Natural killer cell (primary cell): ENCODE results near the gene SNN. TPM values are rescaled to one million over a fixed set of nuclear protein-coding genes. Genes with fewer than 3 reads are reported as not detected.

Source experiments
- ATAC-seq, 3 donors: fragments of 150-1000 bp in 2 of 3; fragments of 200-7000 bp in 1 of 3; cut with Tn5 transposase; 1 replicate in 1 of 3; 2 replicates in 2 of 3; pipeline ENCODE4 v1.10.0; 2021; ENCODE audit warnings: mild to moderate bottlenecking in 2 of 3, moderate library complexity in 2 of 3
- DNase-seq, 2 donors: peaks; one replicate each; pipeline versions ENCODE4 v3.0.0 to v3.0.0-alpha.2; 2013 to 2021; ENCODE audit warnings: mixed read lengths in 1 of 2
- H3K27ac ChIP-seq: one replicate; pipeline ENCODE4 v1.5.1; 2013; ENCODE audit warnings: mild to moderate bottlenecking, low read length
- H3K27me3 ChIP-seq: one replicate; pipeline ENCODE4 v1.6.1; 2013; ENCODE audit warnings: low read length; ENCODE audit not compliant: control insufficient read depth, insufficient read depth
- H3K36me3 ChIP-seq: one replicate; pipeline ENCODE4 v1.6.1; 2013; ENCODE audit warnings: low read length; ENCODE audit not compliant: control insufficient read depth, insufficient read depth
- H3K4me1 ChIP-seq: one replicate; pipeline ENCODE4 v1.6.1; 2013; ENCODE audit warnings: low read length; ENCODE audit not compliant: control insufficient read depth, insufficient read depth
- H3K4me3 ChIP-seq: one replicate; pipeline ENCODE4 v1.5.1; 2013; ENCODE audit warnings: low read length
- H3K9me3 ChIP-seq: one replicate; pipeline ENCODE4 v1.6.1; 2013; ENCODE audit warnings: low read length; ENCODE audit not compliant: control insufficient read depth, insufficient read depth
- H3K27ac Mint-ChIP-seq, 2 donors: one replicate each; pipeline ENCODE4 v1.8.0; 2022; ENCODE audit warnings: mild to moderate bottlenecking in 2 of 2, mixed read lengths in 2 of 2, moderate library complexity in 1 of 2
- H3K27me3 Mint-ChIP-seq, 2 donors: one replicate each; pipeline ENCODE4 v1.8.0; 2022; ENCODE audit warnings: low read depth in 2 of 2, mixed read lengths in 2 of 2
- H3K36me3 Mint-ChIP-seq: one replicate; pipeline ENCODE4 v1.8.0; 2022; ENCODE audit warnings: mixed read lengths
- H3K4me1 Mint-ChIP-seq, 2 donors: one replicate each; pipeline ENCODE4 v1.8.0; 2022; ENCODE audit warnings: mixed read lengths in 2 of 2
- H3K4me3 Mint-ChIP-seq: one replicate; pipeline ENCODE4 v1.8.0; 2022; ENCODE audit warnings: mild to moderate bottlenecking, moderate library complexity, mixed read lengths
- H3K9me3 Mint-ChIP-seq, 2 donors: one replicate each; pipeline ENCODE4 v1.8.0; 2022; ENCODE audit warnings: mixed read lengths in 2 of 2
- CTCF ChIP-seq: fragments of 200-600 bp; IDR thresholded peaks from one replicate; pipeline ENCODE4 v1.8.0; 2022; ENCODE audit warnings: antibody characterized with exemption
- WGBS: methylation state at CpG from one replicate; pipeline ENCODE4 v1.1.7; 2013; ENCODE audit warnings: missing lambda C conversion rate; ENCODE audit not compliant: insufficient coverage; 5-methylcytosine and 5-hydroxymethylcytosine counted together
- intact Hi-C: fragments of 100-400 bp; cut with micrococcal nuclease; formaldehyde crosslinking; loops from one replicate; pipeline ENCODE4 v1.14.2; 2022
- total RNA-seq, 4 donors: library from RNA; stranded (reverse); fragments of 120-200 nt in 1 of 4; gene quantifications; one replicate each; pipeline versions ENCODE4 v1.2.3 to v1.2.4, GENCODE V29; 2013 to 2022

SNN gene
- total RNA-seq, 3 donors from 2014 or later (not counting 1 experiment from before 2014, with no cell fraction given), result 5.3 to 20.0 (median 12.5) TPM

GRCh38 chr16:11642765-11643116, 25.5 kb upstream of the SNN start:
- Mint-ChIP-seq H3K36me3 (no peaks in the 10 kb centered on the region), H3K9me3 (no peaks in the 10 kb centered on the region), H3K4me1 (peaks cover 18 to 23% of the 10 kb centered on the region in 2 donors), H3K27ac (no peak overlapping the region), H3K4me3 (no peak overlapping the region), H3K27me3 (peaks cover 0 to 6% of the 10 kb centered on the region in 2 donors)
- Histone ChIP-seq H3K27ac (no peak overlapping the region), H3K4me3 (no peak overlapping the region), H3K9me3 (no peaks in the 10 kb centered on the region), H3K4me1 (peaks cover 24% of the 10 kb centered on the region), H3K27me3 (no peaks in the 10 kb centered on the region), H3K36me3 (no peaks in the 10 kb centered on the region)
- DNase-seq (no peak), ATAC-seq (no peak)
- 50% methylated on average over 1 of the region's 4 CpGs for WGBS
- no peak for TF ChIP-seq CTCF
- intact Hi-C loops, result loop anchor here (5.0 kb wide), 1 partner anchor 235 kb away; no protein-coding TSS in a partner anchor

- H3K4me1 ChIP-seq, result peaks cover 8% of the 10 kb centered on the region
- Mint-ChIP-seq H3K27me3 (peaks cover 19 to 26% of the 10 kb centered on the region in 2 donors), H3K9me3 (no peaks in the 10 kb centered on the region), H3K4me1 (peaks cover 4 to 9% of the 10 kb centered on the region in 2 donors), H3K27ac (no peak overlapping the region), H3K4me3 (no peak overlapping the region), H3K36me3 (no peaks in the 10 kb centered on the region)
- no peak for DNase-seq
- H3K27ac ChIP-seq, result no peak overlapping the region
- no peaks in the 10 kb centered on the region for H3K36me3 ChIP-seq
- 89% methylated on average over 6 of the region's 7 CpGs for WGBS
- no peak for ATAC-seq
- intact Hi-C loops, result no loop called here
- H3K9me3 ChIP-seq, result no peaks in the 10 kb centered on the region
- no peak for TF ChIP-seq CTCF
- H3K4me3 ChIP-seq, result no peak overlapping the region
- no peaks in the 10 kb centered on the region for H3K27me3 ChIP-seq
Observed at GRCh38 chr16:11649276-11649675, 19.0 kb upstream of the SNN start.

GRCh38 chr16:11650641-11651591, 17.3 kb upstream of the SNN start:
- H3K9me3 Mint-ChIP-seq, result no peaks in the 10 kb centered on the region
- no peak overlapping the region for H3K27ac ChIP-seq
- peaks cover 22% of the 10 kb centered on the region for H3K4me1 ChIP-seq
- no peak for ATAC-seq
- no peaks in the 10 kb centered on the region for H3K36me3 ChIP-seq
- no peak overlapping the region for H3K4me3 Mint-ChIP-seq
- H3K9me3 ChIP-seq, result no peaks in the 10 kb centered on the region
- intact Hi-C loops, result no loop called here
- WGBS, result 90% methylated on average over 18 of the region's 18 CpGs
- H3K4me3 ChIP-seq, result no peak overlapping the region
- no peak for TF ChIP-seq CTCF
- H3K27ac Mint-ChIP-seq, result no peak overlapping the region
- peaks cover 19 to 29% of the 10 kb centered on the region in 2 donors for H3K27me3 Mint-ChIP-seq
- peaks cover 10 to 18% of the 10 kb centered on the region in 2 donors for H3K4me1 Mint-ChIP-seq
- no peak for DNase-seq
- no peaks in the 10 kb centered on the region for H3K36me3 Mint-ChIP-seq
- peaks cover 4% of the 10 kb centered on the region for H3K27me3 ChIP-seq
